GM20000 (cell line): ENCODE measurements around the gene PPP4R3A.

ENCODE experiments used
- DNase-seq: peaks from one replicate; pipeline ENCODE4 v3.0.0; 2012; ENCODE audit warnings: low spot score
- TF ChIP-seq, protein P1 (sequence below): IDR thresholded peaks from 2 replicates; pipeline ENCODE4 v1.5.1; 2012; ENCODE audit warnings: mild to moderate bottlenecking, control low read depth; ENCODE audit errors: extremely low read depth, missing control alignments

The PPP4R3A gene

DNA sequence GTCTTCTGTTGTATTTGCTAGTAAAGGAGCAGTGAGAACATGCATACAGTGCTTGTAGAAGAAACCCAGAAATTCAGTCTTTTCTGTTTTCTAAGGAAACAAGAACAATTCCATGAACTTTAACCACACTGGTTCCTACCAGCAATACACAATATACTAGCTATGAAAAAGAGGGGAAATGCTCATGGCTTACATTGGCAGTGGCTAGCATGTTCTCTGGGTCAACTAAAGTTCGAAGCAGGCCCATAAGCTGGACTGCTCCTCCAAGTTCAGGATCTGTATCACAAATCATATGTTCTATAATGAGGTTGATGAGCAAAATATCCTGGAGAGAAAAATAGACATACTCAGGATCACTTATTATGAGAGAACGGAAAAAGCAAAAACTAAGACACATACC, 37.1 kb downstream of the PPP4R3A start:
- no peak for DNase-seq
- TF ChIP-seq, protein P1, sequence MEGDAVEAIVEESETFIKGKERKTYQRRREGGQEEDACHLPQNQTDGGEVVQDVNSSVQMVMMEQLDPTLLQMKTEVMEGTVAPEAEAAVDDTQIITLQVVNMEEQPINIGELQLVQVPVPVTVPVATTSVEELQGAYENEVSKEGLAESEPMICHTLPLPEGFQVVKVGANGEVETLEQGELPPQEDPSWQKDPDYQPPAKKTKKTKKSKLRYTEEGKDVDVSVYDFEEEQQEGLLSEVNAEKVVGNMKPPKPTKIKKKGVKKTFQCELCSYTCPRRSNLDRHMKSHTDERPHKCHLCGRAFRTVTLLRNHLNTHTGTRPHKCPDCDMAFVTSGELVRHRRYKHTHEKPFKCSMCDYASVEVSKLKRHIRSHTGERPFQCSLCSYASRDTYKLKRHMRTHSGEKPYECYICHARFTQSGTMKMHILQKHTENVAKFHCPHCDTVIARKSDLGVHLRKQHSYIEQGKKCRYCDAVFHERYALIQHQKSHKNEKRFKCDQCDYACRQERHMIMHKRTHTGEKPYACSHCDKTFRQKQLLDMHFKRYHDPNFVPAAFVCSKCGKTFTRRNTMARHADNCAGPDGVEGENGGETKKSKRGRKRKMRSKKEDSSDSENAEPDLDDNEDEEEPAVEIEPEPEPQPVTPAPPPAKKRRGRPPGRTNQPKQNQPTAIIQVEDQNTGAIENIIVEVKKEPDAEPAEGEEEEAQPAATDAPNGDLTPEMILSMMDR, result no peak

DNA sequence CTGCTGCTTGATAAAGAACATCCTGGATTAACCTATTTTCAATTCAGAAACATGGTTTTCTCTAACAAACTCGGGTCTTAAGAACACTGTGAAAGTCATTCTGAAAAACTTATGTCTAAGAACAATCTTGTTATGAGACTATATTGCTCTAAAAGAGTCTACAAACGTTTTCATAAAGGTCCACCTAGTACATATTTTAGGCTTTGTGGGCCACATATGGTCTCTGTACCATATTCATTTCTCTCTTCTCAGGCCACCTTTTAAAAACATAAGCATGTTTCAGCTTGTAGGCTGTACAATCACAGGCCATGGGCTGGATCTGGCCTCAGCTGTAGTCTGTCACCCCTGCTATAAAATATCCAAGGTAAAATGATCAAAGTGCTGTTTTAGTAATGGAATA, 39.9 kb downstream of the PPP4R3A start:
- TF ChIP-seq, protein P1, result no peak
- DNase-seq, result no peak

DNA sequence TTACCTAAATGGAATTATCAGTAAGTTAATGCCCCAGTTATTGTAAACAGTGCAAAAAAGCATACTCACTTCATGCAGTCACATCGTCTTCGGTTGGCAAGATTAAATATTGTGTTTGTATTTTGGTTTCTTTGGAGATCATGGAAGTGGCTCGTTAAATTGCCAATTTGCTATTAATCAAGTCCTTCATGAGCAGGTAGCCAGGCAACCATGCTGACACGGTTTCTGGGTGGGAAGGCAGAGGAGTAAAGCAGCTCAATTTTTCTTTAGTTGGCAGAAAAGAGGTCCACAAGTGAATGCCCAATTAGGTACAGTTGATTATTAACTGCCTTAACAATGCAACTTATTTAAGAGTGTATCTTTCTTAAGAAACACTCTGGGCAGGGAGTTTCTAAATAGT, 43.9 kb downstream of the PPP4R3A start:
- no peak for DNase-seq
- TF ChIP-seq, protein P1, result no peak

DNA sequence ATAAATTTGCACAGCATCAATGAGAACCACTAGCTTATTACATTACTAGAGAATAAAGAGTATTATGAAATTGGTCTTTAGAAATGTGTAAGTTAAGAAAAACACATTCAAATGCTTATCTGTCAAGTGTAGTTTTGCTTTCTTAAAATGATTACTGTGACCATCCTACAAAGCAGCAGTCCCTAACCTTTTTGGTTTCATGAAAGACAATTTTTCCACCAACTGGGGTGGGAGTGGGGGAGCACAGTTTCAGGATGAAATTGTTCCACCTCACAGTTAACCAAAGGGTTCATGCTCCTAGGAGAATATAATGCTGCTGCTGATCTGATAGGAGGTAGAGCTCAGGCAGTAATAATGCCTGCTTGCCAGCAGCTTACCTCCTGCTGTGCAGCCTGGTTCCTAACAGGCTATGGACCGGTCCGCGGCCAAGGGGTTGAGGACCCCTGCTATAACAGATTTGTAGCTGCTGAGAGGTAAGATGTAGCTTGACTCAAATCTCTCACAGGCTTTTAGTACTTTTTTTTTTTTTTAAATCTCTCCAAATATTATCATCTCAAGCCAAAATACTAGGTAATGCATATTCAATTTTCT, 45.4 kb downstream of the PPP4R3A start:
- TF ChIP-seq, protein P1, result no peak
- no peak for DNase-seq

DNA sequence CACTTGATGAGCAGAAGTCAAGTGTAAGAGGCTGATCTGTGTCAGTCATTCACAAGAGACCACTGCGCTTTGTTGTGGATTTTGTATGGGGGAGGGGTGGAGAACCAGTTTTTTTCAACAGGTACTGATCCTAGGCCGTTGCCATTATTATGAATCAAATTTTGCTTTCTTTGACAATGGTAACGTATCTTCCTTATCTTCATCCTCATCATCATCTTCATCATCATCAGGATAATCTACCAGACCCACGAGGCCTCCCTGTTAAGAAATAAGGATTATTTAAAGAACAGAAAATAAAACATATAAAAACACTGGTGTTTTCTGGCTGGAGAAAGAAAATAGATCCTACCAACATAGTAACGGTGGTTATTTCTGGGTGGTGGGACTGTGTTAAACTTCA, 51.5 kb downstream of the PPP4R3A start:
- TF ChIP-seq, protein P1, result no peak
- no peak for DNase-seq

DNA sequence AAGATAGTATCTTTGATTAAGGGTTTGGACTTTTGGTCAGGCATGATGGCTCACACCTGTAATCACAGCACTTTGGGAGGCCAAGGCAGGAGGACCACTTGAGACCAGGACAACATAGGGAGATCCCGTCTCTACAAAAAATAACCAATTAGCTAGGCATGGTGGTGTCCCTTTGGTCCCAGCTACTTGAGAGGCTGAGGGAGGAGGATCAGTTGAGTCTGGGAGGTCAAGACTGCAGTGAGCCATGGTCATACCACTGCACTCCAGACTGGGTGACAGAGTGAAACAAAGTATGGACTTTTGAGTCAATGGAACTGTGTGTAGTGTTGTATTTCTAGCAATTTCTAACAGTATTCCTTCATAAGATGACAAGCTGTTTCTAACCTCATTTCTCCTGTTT, 53.8 kb downstream of the PPP4R3A start:
- no peak for DNase-seq
- TF ChIP-seq, protein P1, result no peak

DNA sequence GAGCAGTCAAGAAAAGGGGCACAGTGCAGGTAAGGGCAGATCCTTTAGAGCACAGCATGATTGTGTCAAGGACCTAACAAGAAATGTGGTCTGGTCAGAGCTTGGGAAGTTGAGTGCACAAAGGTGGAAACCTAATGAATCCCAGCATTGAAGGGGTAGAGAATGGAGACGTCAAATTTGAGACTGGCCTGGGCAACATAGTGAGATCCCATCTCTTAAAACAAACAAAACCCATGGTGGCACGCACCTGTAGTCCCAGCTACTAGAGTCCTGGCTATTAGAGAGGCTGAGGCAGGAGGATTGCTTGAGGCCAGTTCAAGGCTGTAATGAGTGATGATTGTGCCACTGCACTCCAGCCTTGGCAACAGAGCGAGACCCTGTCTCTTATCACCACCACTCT, 55.5 kb downstream of the PPP4R3A start:
- no peak for DNase-seq
- TF ChIP-seq, protein P1, result no peak
